Osteoblast (primary cell): Measurements from ENCODE around the gene ITIH5. TPM values are rescaled to one million over a fixed set of nuclear protein-coding genes. Genes with fewer than 3 reads are reported as not detected.
"Not testable (repeated sequence)": the region's sequence is repeated elsewhere in the genome, so short reads cannot be mapped to it uniquely, and the experiment has no call there.

Experiments used
- DNase-seq: peaks from one replicate; pipeline ENCODE4 v3.0.0; 2011; ENCODE audit warnings: low spot score, mixed read lengths; ENCODE audit not compliant: insufficient read length; ENCODE audit errors: missing footprints
- H2AFZ ChIP-seq: 2 replicates; pipeline ENCODE4 v1.6.0; 2011; ENCODE audit warnings: mild to moderate bottlenecking, low read length
- H3K27ac ChIP-seq: 2 replicates; pipeline ENCODE4 v1.5.1; 2011; ENCODE audit warnings: mild to moderate bottlenecking, low read depth, low read length, moderate library complexity
- H3K27me3 ChIP-seq: 2 replicates; pipeline ENCODE4 v1.6.0; 2012; ENCODE audit warnings: mild to moderate bottlenecking, control low read depth, inconsistent platforms, low read length, moderate library complexity; ENCODE audit not compliant: insufficient read depth
- H3K36me3 ChIP-seq: 2 replicates; pipeline ENCODE4 v1.5.1; 2011; ENCODE audit warnings: mild to moderate bottlenecking, low read length, control low read depth, moderate library complexity; ENCODE audit not compliant: insufficient read depth
- H3K4me1 ChIP-seq: 2 replicates; pipeline ENCODE4 v1.5.1; 2011; ENCODE audit warnings: mild to moderate bottlenecking, low read length, control low read depth, moderate library complexity; ENCODE audit not compliant: insufficient read depth
- H3K4me2 ChIP-seq: 2 replicates; pipeline ENCODE4 v1.6.0; 2011; ENCODE audit warnings: mild to moderate bottlenecking, low read length; ENCODE audit not compliant: insufficient read depth
- H3K4me3 ChIP-seq: fragments of 200-600 bp; sonication (generic); 3 replicates; pipeline ENCODE4 v1.5.1; 2012; ENCODE audit warnings: mild to moderate bottlenecking, low read length, inconsistent platforms; ENCODE audit not compliant: insufficient read depth
- H3K79me2 ChIP-seq: 2 replicates; pipeline ENCODE4 v1.6.0; 2012; ENCODE audit warnings: mild to moderate bottlenecking, low read length, control low read depth, inconsistent platforms; ENCODE audit not compliant: insufficient read depth
- H3K9me3 ChIP-seq: 2 replicates; pipeline ENCODE4 v1.5.1; 2011; ENCODE audit warnings: low read depth, low read length, control low read depth
- H4K20me1 ChIP-seq: 2 replicates; pipeline ENCODE4 v1.6.0; 2012; ENCODE audit warnings: mild to moderate bottlenecking, low read length, control low read depth; ENCODE audit not compliant: insufficient read depth
- total RNA-seq: library from RNA; depleted of rRNA; stranded (reverse); fragments of >200 nt; gene quantifications from 2 replicates; pipeline ENCODE4 v1.2.3, GENCODE V29; 2012
- TF ChIP-seq, protein P1 (sequence below): IDR thresholded peaks from 2 replicates; pipeline ENCODE4 v1.5.1; 2011; ENCODE audit warnings: mild to moderate bottlenecking, low read depth, low read length, moderate library complexity; ENCODE audit errors: extremely low read depth

The ITIH5 gene
- total RNA-seq, 1 donor, result 2.2 TPM

DNA sequence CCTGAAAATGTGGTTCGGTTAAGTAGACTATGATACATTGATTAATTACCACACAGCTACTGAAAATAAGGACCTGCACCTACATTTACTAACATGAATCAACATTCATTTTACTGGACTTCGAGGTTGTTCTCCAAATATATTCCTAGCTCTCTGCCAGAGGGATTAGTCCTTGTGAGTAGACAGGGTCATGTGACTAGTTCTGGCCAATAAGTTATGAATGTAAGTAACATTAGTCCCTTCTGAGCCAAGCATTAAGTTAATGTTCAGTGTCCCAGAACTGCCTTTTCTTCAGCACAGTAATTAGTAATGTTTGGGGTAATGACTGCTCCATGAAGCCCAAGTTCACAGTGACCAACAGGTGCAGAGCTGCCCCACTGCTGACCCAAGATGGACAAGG is 9.2 kb downstream of the ITIH5 start:
- Histone ChIP-seq H3K27me3 (no peaks in the 10 kb centered on the region), H2AFZ (no peak overlapping the region), H3K36me3 (no peaks in the 10 kb centered on the region), H3K9me3 (no peaks in the 10 kb centered on the region), H3K4me2 (no peak overlapping the region), H4K20me1 (no peaks in the 10 kb centered on the region), H3K27ac (no peak overlapping the region), H3K4me1 (no peaks in the 10 kb centered on the region), H3K79me2 (no peaks in the 10 kb centered on the region), H3K4me3 (no peak overlapping the region)
- DNase-seq, result no peak
- TF ChIP-seq, protein P1, sequence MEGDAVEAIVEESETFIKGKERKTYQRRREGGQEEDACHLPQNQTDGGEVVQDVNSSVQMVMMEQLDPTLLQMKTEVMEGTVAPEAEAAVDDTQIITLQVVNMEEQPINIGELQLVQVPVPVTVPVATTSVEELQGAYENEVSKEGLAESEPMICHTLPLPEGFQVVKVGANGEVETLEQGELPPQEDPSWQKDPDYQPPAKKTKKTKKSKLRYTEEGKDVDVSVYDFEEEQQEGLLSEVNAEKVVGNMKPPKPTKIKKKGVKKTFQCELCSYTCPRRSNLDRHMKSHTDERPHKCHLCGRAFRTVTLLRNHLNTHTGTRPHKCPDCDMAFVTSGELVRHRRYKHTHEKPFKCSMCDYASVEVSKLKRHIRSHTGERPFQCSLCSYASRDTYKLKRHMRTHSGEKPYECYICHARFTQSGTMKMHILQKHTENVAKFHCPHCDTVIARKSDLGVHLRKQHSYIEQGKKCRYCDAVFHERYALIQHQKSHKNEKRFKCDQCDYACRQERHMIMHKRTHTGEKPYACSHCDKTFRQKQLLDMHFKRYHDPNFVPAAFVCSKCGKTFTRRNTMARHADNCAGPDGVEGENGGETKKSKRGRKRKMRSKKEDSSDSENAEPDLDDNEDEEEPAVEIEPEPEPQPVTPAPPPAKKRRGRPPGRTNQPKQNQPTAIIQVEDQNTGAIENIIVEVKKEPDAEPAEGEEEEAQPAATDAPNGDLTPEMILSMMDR, result no peak

GRCh38 chr10:7657079-7657478 is 9.7 kb downstream of the ITIH5 start:
- H3K4me2 ChIP-seq, H3K27me3 ChIP-seq, H2AFZ ChIP-seq, H3K27ac ChIP-seq, H4K20me1 ChIP-seq, DNase-seq, H3K9me3 ChIP-seq, H3K4me3 ChIP-seq, H3K36me3 ChIP-seq, H3K79me2 ChIP-seq, H3K4me1 ChIP-seq: not testable (repeated sequence)

DNA sequence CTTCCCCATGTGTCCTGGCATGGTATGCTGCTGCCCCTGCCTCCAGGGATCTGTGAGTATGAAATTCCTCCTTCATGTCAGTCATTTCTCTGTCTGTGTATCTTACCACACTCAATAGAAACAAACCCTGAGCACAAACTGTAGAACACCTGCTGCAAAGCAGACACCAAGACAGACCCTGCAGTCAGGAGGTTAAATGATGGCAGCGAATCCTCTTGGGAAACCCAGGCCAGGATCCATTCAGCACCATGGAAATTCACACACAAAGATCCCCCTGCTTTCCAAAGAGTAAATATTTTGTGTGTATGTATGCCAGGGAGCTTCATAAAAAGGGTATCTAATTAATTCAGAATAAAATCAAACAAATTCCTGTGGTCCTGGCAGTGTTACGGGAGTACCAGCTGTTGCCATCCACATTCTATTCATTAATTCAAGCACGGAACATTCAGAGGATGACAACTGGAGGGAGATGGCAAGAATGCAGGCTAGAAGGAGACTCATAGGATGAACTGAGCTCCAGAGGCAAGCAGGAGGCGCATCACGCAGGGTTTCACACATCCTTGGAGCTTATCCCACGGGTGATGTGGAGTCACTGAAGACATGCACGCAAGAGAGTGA is 14.8 kb downstream of the ITIH5 start:
- no peak overlapping the region for H3K4me3 ChIP-seq
- H3K36me3 ChIP-seq, result no peaks in the 10 kb centered on the region
- H3K79me2 ChIP-seq, result no peaks in the 10 kb centered on the region
- H3K27ac ChIP-seq, result no peak overlapping the region
- H3K27me3 ChIP-seq, result no peaks in the 10 kb centered on the region
- H3K4me2 ChIP-seq, result no peak overlapping the region
- DNase-seq, result no peak
- no peaks in the 10 kb centered on the region for H3K4me1 ChIP-seq
- no peak overlapping the region for H2AFZ ChIP-seq
- TF ChIP-seq, protein P1, result no peak
- H3K9me3 ChIP-seq, result no peaks in the 10 kb centered on the region
- no peaks in the 10 kb centered on the region for H4K20me1 ChIP-seq

DNA sequence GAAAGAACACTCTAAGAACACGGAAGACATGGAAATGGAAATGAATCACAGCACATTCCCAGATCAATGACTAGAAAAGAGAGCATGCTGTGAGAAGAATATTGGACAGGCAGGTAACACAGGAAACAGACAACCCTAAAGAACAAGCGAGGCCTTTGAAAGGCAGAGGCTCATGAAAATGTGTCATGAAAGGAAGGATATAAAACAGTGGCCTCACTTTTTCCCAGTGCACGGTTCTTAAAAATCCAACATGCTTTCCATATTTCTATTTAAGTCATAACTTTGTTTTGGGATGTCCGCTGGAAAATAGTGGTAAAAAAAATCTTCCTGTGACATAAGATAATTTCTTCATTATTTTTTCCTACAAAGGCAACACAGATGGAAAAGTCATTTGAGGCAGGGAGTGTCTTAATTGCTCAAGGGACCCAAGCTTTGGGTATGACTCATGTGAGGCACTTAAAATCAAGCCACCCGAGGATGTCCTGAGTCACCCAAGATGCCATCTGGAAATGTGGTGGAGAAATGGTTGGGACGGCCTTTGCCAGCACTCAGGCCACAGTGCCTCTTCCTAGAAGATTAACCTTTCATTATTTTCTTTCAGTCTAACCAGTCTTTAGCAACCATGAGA is 17.0 kb downstream of the ITIH5 start:
- H3K36me3 ChIP-seq, result no peaks in the 10 kb centered on the region
- no peak overlapping the region for H2AFZ ChIP-seq
- no peaks in the 10 kb centered on the region for H4K20me1 ChIP-seq
- no peak overlapping the region for H3K27ac ChIP-seq
- H3K4me3 ChIP-seq, result no peak overlapping the region
- H3K27me3 ChIP-seq, result no peaks in the 10 kb centered on the region
- H3K9me3 ChIP-seq, result no peaks in the 10 kb centered on the region
- no peaks in the 10 kb centered on the region for H3K4me1 ChIP-seq
- H3K4me2 ChIP-seq, result no peak overlapping the region
- H3K79me2 ChIP-seq, result no peaks in the 10 kb centered on the region
- TF ChIP-seq, protein P1, result no peak
- DNase-seq, result no peak
